BE2C (cell line): ENCODE data around the gene INSRR.

Experiments
- DNase-seq: peaks from one replicate; pipeline ENCODE4 v3.0.0-alpha.2; 2020
- H3K27me3 ChIP-seq: fragments of 250-450 bp; sonication (Bioruptor Pico); 2 replicates; pipeline ENCODE4 v1.5.1; 2020; ENCODE audit warnings: mild to moderate bottlenecking
- H3K36me3 ChIP-seq: fragments of 250-450 bp; sonication (Bioruptor Pico); 2 replicates; pipeline ENCODE4 v1.5.1; 2020; ENCODE audit warnings: mild to moderate bottlenecking
- H3K4me1 ChIP-seq: fragments of 250-450 bp; sonication (Bioruptor Pico); 2 replicates; pipeline ENCODE4 v1.5.1; 2020
- H3K4me3 ChIP-seq: 2 replicates; pipeline ENCODE4 v1.5.1; 2011; ENCODE audit warnings: low read depth, low read length
- H3K9me3 ChIP-seq: fragments of 250-450 bp; sonication (Bioruptor Pico); 2 replicates; pipeline ENCODE4 v1.5.1; 2020
- TF ChIP-seq, protein P1 (sequence below): IDR thresholded peaks from 2 replicates; pipeline ENCODE4 v1.5.1; 2012; ENCODE audit warnings: mild to moderate bottlenecking, low read depth, low read length

Gene INSRR

DNA sequence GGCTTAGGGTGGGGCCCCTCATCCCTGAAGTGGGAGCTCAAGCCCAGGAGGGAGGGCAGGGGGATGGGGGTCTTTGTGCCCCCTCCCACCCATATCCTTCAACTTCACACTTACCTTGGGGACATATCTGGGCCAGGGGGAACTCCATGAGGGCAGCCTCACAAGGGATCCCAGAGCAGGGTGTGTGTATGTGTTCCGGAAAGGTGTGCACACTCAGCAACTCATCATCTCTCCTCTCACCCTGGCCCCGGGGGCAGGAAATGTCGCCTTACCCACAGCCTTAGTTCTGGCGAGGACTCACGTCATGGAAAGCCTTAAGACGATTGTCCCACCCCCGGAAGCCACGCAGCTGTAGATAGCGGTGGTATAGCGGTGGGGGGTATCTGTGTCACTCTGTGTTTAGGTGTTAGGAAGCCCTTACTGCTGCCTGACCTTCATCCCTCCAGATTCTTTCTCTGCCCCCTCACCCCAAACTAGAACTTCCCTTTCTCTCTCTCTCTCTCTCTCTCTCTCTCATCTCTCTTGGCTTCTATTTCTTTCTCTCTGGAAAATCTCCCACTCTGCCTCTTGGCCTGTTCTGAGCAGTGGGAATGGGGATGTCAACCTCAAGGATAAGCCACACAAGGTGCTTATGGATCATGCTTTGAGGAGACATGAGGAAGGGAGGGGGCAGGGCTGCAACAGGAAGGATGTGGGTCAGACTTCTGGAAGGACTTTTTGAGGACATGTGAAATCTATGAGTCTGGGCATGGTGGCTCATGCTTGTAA is 42.2 kb downstream of the INSRR start, which contains the start of gene SH2D2A:
SH2D2A (minus strand) TSS at position 288 of the 768 bp plus-strand sequence; CDS start at position 148, 140 bp downstream.
- H3K4me3 ChIP-seq = no peak within 1 kb of the TSS
- DNase-seq = no peak

DNA sequence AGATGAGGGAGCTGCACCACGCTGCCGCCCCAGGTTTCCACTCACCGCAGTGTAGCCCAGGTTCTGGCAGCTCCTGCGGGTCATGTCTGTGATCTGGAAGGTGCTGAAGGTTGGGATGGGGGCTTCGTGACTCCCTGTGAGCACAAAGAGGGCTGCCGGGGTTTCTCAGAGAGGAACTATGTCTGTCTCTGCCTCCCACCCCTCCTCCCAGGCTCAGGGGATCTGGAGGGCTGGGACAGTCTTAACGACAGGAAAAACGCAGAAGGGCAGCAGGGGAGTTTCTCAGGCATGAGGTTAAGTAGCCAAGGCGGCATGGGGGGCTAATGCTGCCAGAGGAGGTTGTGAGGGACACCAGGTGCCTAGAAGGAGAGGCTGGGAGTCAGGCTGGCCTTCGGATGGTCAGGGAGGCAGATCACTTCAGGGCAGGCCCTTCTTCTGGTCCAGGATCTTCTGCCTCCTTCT is 42.9 kb downstream of the INSRR start:
- Histone ChIP-seq H3K27me3 (no peaks in the 10 kb centered on the region), H3K4me1 (peaks cover 10% of the 10 kb centered on the region), H3K4me3 (no peak overlapping the region), H3K36me3 (no peaks in the 10 kb centered on the region), H3K9me3 (no peaks in the 10 kb centered on the region)
- TF ChIP-seq, protein P1, sequence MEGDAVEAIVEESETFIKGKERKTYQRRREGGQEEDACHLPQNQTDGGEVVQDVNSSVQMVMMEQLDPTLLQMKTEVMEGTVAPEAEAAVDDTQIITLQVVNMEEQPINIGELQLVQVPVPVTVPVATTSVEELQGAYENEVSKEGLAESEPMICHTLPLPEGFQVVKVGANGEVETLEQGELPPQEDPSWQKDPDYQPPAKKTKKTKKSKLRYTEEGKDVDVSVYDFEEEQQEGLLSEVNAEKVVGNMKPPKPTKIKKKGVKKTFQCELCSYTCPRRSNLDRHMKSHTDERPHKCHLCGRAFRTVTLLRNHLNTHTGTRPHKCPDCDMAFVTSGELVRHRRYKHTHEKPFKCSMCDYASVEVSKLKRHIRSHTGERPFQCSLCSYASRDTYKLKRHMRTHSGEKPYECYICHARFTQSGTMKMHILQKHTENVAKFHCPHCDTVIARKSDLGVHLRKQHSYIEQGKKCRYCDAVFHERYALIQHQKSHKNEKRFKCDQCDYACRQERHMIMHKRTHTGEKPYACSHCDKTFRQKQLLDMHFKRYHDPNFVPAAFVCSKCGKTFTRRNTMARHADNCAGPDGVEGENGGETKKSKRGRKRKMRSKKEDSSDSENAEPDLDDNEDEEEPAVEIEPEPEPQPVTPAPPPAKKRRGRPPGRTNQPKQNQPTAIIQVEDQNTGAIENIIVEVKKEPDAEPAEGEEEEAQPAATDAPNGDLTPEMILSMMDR = no peak
- DNase-seq = no peak

More for the DNA sequence above, 42.2 kb downstream of the INSRR start, which contains the start of gene SH2D2A:
- no peaks in the 10 kb centered on the region for H3K36me3 ChIP-seq
- H3K9me3 ChIP-seq = no peaks in the 10 kb centered on the region
- TF ChIP-seq, protein P1 = no peak
- peaks cover 10% of the 10 kb centered on the region for H3K4me1 ChIP-seq
- H3K27me3 ChIP-seq = no peaks in the 10 kb centered on the region

DNA sequence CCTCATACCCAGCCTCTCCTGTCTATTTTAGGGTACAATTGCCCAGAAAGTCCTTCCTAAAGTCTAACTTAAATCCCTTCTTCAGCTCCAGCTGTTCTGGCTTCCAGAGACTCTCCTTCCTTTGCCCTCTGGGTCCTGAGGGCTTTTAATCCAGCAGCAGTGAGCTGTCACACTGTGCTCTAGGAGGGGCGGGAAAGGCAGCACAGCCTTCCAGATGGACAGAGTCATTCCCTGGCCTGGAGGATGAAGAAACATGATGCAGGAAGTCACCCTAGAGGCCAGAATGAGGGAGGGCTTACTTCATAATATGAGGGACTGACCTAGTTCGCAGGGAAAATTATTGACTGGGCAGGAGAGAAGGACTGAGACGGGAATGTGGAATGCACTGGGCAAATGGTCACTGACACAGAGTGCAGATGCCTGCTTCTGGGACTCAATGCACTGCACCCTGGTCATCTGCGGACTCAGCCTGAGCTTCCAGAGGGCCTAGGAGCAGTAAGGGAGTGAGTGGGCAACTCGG is 43.5 kb downstream of the INSRR start:
- TF ChIP-seq, protein P1 = 0 out of 2 replicates have a peak, but pooled peaks have one; percentile 13
- DNase-seq = no peak
- no peak overlapping the region for H3K4me3 ChIP-seq
- no peaks in the 10 kb centered on the region for H3K27me3 ChIP-seq
- peaks cover 10% of the 10 kb centered on the region for H3K4me1 ChIP-seq
- H3K36me3 ChIP-seq = no peaks in the 10 kb centered on the region
- H3K9me3 ChIP-seq = no peaks in the 10 kb centered on the region

DNA sequence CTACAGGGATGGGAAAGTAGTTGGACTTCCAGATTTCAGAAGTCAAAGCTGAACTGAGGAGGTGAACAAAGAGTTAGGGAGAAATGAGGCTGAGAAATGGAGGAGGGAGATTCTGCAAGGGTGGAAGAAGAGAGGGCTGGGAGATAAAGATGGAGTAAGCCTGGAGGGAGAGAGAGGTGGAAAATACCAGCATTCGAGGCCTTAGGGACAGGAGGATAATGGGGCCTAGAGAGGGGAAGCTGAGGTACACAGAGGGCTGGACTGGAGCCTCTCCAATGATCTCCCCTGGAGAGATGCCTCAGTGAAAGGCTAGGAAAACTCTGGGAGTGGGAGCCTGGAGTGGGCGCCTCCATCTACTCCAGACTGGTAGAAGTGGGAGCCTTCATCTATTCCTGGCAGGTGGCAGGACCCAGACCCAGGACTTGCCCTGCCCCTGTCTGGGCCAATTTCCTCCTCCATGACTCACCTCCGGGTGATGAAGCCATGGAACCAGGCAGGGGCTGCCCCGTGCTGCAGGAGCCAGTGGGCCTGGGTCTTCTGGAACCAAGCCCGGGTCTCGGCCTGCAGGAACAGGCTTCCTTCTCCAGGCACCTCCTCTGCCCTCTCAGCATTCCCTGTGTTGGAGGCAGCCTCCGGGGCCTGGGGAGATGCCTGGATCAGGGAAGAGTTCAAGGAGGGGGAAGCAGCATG is 44.2 kb downstream of the INSRR start:
- no peaks in the 10 kb centered on the region for H3K36me3 ChIP-seq
- H3K9me3 ChIP-seq = no peaks in the 10 kb centered on the region
- H3K4me1 ChIP-seq = peaks cover 10% of the 10 kb centered on the region
- no peak overlapping the region for H3K4me3 ChIP-seq
- DNase-seq = no peak
- TF ChIP-seq, protein P1 = no peak
- no peaks in the 10 kb centered on the region for H3K27me3 ChIP-seq

DNA sequence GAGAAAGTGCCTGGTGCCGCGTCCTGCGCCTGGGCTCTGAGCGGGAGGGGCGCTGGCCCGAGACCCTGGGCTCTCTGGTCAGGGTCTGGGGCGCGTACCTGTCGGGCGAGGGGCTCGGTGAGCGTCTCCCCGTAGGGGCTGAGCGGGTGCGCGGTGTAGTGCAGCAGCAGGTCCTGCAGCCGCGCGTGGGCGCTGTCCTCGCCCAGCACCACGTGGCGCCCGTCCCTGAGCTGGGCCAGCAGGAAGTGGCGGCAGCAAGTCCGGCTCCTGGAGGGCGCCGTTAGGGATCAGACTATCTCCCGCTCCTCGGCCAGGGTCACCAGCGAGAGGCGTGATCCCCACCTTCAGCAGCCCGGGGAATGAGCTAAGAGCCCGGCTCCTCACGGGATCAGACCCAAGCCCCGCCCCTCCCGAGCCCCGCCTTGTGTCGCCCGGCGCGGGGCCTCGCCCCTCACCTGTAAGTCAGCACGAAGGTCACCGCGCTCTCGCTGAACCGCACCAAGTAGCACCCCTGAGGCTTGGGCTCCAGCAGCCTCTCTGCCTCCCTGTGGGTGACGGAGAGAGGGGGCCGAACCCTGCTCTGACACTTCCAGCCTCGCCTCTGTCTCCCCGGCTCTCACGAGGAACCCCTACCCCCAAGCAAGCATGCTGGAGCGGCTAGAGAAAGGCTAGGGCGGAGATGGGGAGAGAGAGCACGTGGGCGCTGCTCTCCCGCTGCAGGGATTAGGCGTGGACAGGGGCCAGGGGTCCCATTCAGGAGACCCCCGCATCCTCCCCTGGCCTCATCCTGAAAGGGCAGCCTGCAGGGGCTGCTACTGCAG is 45.0 kb downstream of the INSRR start:
- peak overlapping the region; percentile 15 for H3K4me3 ChIP-seq
- peaks cover 10% of the 10 kb centered on the region for H3K4me1 ChIP-seq
- H3K27me3 ChIP-seq = no peaks in the 10 kb centered on the region
- TF ChIP-seq, protein P1 = peak; percentile 35
- H3K36me3 ChIP-seq = no peaks in the 10 kb centered on the region
- DNase-seq = peak; percentile 49
- no peaks in the 10 kb centered on the region for H3K9me3 ChIP-seq
